ENCODE results near the gene WDR74.

DNA sequence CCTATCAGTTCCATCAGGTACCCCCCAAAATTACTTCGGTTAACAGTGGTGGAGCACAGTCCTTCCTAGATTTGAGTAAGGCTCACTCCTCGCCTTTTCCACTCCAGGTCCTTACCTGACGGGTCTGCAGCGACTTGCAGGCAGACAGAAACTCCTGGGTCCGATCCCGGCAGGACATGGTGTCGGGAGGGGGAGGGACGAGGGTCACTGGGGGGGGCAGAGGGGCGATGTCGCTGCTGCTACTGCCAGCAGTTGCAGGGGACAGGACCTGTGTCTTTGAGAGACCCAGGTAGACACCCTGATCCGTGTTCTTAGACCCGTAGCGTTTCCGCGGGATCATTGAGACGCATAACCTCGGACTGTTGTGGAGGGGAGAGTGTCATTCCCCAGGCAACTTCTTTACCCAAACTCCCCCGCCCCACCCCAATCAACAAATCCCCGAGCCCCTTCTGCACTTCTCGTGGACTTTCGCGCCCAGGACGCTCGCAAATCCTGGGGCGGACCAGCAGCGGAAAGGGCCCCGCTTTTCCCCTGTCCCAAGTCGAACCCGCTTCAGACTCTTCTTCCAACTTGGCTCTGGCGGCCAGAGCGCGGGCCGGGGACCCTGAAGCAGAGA, 8.4 kb downstream of the WDR74 start:
- TF ChIP-seq CTCF (IDR thresholded peaks at IDR 0.05) (no peak), POLR2A (IDR thresholded peaks at IDR 0.05; ENCODE audit: low read depth) (peak; percentile 31), POLR2AphosphoS5 (IDR thresholded peaks at IDR 0.05) (no peak)
